ENCODE results near the gene LRRC36. TPM values are rescaled to one million over a fixed set of nuclear protein-coding genes. Genes with fewer than 3 reads are reported as not detected.

LRRC36 gene
- total RNA-seq, 1 experiment from 2014 or later: not detected

- Histone ChIP-seq H3K4me1 (ENCODE audit: low read length) (peaks cover 6% of the 10 kb centered on the region), H3K79me2 (ENCODE audit: low read length) (no peaks in the 10 kb centered on the region), H3K9me3 (ENCODE audit: low read length) (no peaks in the 10 kb centered on the region), H3K36me3 (ENCODE audit: insufficient read depth, low read length) (no peaks in the 10 kb centered on the region), H3K27ac (ENCODE audit: low read length) (no peak overlapping the region), H3K9me2 (replicated peaks; ENCODE audit: insufficient read depth, low read length) (no peaks in the 10 kb centered on the region), H3K9ac (ENCODE audit: low read length) (no peak overlapping the region), H3K4me2 (ENCODE audit: low read depth, low read length, poor library complexity, severe bottlenecking) (no peak overlapping the region), H3K27me3 (ENCODE audit: low read length) (no peaks in the 10 kb centered on the region), H2AFZ (ENCODE audit: low read length) (no peak overlapping the region), H3K4me3 (ENCODE audit: low read length) (no peak overlapping the region), H4K20me1 (ENCODE audit: insufficient read depth, low read depth, low read length) (no peaks in the 10 kb centered on the region)
- DNase-seq: no peak
Measured at GRCh38 chr16:67327743-67328142, 1.1 kb downstream of the LRRC36 start.

- peaks cover 2% of the 10 kb centered on the region; the same call in 1 of the 2 replicates for H3K4me1 ChIP-seq (ENCODE audit: low read length)
- no peaks in the 10 kb centered on the region for H3K79me2 ChIP-seq (ENCODE audit: low read length)
- H3K9me3 ChIP-seq (ENCODE audit: low read length): no peaks in the 10 kb centered on the region
- no peak overlapping the region for H3K4me2 ChIP-seq (ENCODE audit: low read depth, low read length, poor library complexity, severe bottlenecking)
- H3K36me3 ChIP-seq (ENCODE audit: insufficient read depth, low read length): no peaks in the 10 kb centered on the region
- no peak overlapping the region for H3K4me3 ChIP-seq (ENCODE audit: low read length)
- DNase-seq: no peak
- no peaks in the 10 kb centered on the region for H3K9me2 ChIP-seq (replicated peaks; ENCODE audit: insufficient read depth, low read length)
- H3K27ac ChIP-seq (ENCODE audit: low read length): no peak overlapping the region
- H3K27me3 ChIP-seq (ENCODE audit: low read length): no peaks in the 10 kb centered on the region
- H4K20me1 ChIP-seq (ENCODE audit: insufficient read depth, low read depth, low read length): no peaks in the 10 kb centered on the region
- no peak overlapping the region for H2AFZ ChIP-seq (ENCODE audit: low read length)
- no peak overlapping the region for H3K9ac ChIP-seq (ENCODE audit: low read length)
Measured at GRCh38 chr16:67329901-67330300, 3.3 kb downstream of the LRRC36 start.

DNA sequence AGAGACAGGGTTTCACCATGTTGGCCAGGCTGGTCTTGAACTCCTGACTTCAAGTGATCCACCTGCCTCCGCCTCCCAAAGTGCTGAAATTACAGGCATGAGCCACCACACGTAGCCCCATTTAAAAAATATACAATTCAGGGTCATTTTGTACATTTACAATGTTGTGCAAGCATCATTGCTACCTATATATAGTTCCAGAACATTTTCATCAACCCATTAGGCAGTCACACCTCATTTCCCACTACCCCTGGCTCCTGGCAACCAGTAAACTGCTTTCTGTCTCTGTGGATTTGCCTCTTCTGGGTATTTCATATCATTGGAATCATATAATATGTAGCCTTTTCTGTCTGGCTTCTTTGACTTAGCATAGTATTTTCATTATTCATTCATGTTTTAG lies 6.7 kb downstream of the LRRC36 start:
- H3K27me3 ChIP-seq (ENCODE audit: low read length): no peaks in the 10 kb centered on the region
- H3K4me2 ChIP-seq (ENCODE audit: low read depth, low read length, poor library complexity, severe bottlenecking): no peak overlapping the region
- H4K20me1 ChIP-seq (ENCODE audit: insufficient read depth, low read depth, low read length): no peaks in the 10 kb centered on the region
- H3K9me3 ChIP-seq (ENCODE audit: low read length): no peaks in the 10 kb centered on the region
- no peaks in the 10 kb centered on the region for H3K36me3 ChIP-seq (ENCODE audit: insufficient read depth, low read length)
- DNase-seq: no peak
- no peak overlapping the region for H3K9ac ChIP-seq (ENCODE audit: low read length)
- no peaks in the 10 kb centered on the region for H3K9me2 ChIP-seq (replicated peaks; ENCODE audit: insufficient read depth, low read length)
- no peak overlapping the region for H3K4me3 ChIP-seq (ENCODE audit: low read length)
- H3K27ac ChIP-seq (ENCODE audit: low read length): no peak overlapping the region
- no peak overlapping the region for H2AFZ ChIP-seq (ENCODE audit: low read length)
- 0 out of 2 replicates have a peak, but pooled peaks cover 2% of the 10 kb centered on the region for H3K4me1 ChIP-seq (ENCODE audit: low read length)
- H3K79me2 ChIP-seq (ENCODE audit: low read length): no peaks in the 10 kb centered on the region

DNA sequence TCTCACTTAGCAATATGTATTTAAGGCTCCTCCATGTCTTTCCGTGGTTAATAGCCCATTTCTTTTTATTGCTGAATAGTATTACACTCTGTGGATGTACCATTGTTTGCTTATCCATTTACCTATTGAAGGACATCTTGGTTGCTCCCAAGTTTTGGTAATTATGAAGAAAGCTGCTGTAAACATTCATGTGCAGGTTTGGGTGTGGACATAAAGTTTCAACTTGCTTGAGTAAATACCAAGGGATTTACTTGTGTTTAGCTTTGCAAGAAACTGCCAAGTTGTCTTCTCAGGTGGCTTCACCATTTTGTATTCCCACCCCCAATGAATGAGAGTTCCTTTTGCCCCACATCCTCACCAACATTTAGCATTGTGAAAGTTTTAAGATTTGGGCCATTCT lies 9.5 kb downstream of the LRRC36 start:
- Histone ChIP-seq H3K4me2 (ENCODE audit: low read depth, low read length, poor library complexity, severe bottlenecking) (no peak overlapping the region), H3K36me3 (ENCODE audit: insufficient read depth, low read length) (no peaks in the 10 kb centered on the region), H3K79me2 (ENCODE audit: low read length) (no peaks in the 10 kb centered on the region), H4K20me1 (ENCODE audit: insufficient read depth, low read depth, low read length) (no peaks in the 10 kb centered on the region), H3K4me3 (ENCODE audit: low read length) (no peak overlapping the region), H3K27me3 (ENCODE audit: low read length) (no peaks in the 10 kb centered on the region), H3K9me3 (ENCODE audit: low read length) (no peaks in the 10 kb centered on the region), H2AFZ (ENCODE audit: low read length) (no peak overlapping the region), H3K27ac (ENCODE audit: low read length) (no peak overlapping the region), H3K9ac (ENCODE audit: low read length) (no peak overlapping the region), H3K9me2 (replicated peaks; ENCODE audit: insufficient read depth, low read length) (no peaks in the 10 kb centered on the region), H3K4me1 (ENCODE audit: low read length) (0 out of 2 replicates have a peak, but pooled peaks cover 2% of the 10 kb centered on the region)
- DNase-seq: no peak

DNA sequence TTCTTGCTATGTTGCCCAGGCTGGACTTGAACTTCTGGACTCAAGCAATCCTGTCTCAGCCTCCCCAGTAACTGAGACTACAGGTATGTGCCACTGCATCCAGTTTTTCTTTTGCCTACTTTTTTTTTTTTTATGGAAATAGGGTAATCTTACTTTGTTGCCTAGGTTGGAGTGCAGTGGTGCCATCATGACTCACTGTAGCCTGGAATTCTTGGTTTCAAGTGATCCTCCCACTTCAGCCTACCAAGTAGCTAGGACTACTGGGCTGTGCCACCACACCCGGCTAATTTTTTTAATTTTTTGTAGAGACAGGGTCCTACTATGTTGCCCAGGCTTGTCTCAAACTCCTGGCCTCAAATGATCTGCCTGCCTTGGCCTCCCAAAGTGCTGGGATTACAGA lies 10.0 kb downstream of the LRRC36 start:
- Histone ChIP-seq H3K36me3 (ENCODE audit: insufficient read depth, low read length) (no peaks in the 10 kb centered on the region), H3K9me3 (ENCODE audit: low read length) (no peaks in the 10 kb centered on the region), H3K4me2 (ENCODE audit: low read depth, low read length, poor library complexity, severe bottlenecking) (no peak overlapping the region), H3K27ac (ENCODE audit: low read length) (no peak overlapping the region), H4K20me1 (ENCODE audit: insufficient read depth, low read depth, low read length) (no peaks in the 10 kb centered on the region), H3K27me3 (ENCODE audit: low read length) (no peaks in the 10 kb centered on the region), H3K9ac (ENCODE audit: low read length) (no peak overlapping the region), H2AFZ (ENCODE audit: low read length) (no peak overlapping the region), H3K9me2 (replicated peaks; ENCODE audit: insufficient read depth, low read length) (no peaks in the 10 kb centered on the region), H3K79me2 (ENCODE audit: low read length) (no peaks in the 10 kb centered on the region), H3K4me3 (ENCODE audit: low read length) (no peak overlapping the region), H3K4me1 (ENCODE audit: low read length) (0 out of 2 replicates have a peak, but pooled peaks cover 2% of the 10 kb centered on the region)
- no peak for DNase-seq

GRCh38 chr16:67339453-67339852 lies 12.8 kb downstream of the LRRC36 start:
- peak; percentile 52 for DNase-seq
- H3K9me3 ChIP-seq (ENCODE audit: low read length): no peaks in the 10 kb centered on the region
- H3K4me3 ChIP-seq (ENCODE audit: low read length): no peak overlapping the region
- no peaks in the 10 kb centered on the region for H3K9me2 ChIP-seq (replicated peaks; ENCODE audit: insufficient read depth, low read length)
- H3K9ac ChIP-seq (ENCODE audit: low read length): no peak overlapping the region
- H4K20me1 ChIP-seq (ENCODE audit: insufficient read depth, low read depth, low read length): no peaks in the 10 kb centered on the region
- H3K36me3 ChIP-seq (ENCODE audit: insufficient read depth, low read length): no peaks in the 10 kb centered on the region
- H3K27me3 ChIP-seq (ENCODE audit: low read length): no peaks in the 10 kb centered on the region
- H2AFZ ChIP-seq (ENCODE audit: low read length): no peak overlapping the region
- no peak overlapping the region for H3K4me2 ChIP-seq (ENCODE audit: low read depth, low read length, poor library complexity, severe bottlenecking)
- no peaks in the 10 kb centered on the region for H3K4me1 ChIP-seq (ENCODE audit: low read length)
- H3K79me2 ChIP-seq (ENCODE audit: low read length): no peaks in the 10 kb centered on the region
- no peak overlapping the region for H3K27ac ChIP-seq (ENCODE audit: low read length)

DNA sequence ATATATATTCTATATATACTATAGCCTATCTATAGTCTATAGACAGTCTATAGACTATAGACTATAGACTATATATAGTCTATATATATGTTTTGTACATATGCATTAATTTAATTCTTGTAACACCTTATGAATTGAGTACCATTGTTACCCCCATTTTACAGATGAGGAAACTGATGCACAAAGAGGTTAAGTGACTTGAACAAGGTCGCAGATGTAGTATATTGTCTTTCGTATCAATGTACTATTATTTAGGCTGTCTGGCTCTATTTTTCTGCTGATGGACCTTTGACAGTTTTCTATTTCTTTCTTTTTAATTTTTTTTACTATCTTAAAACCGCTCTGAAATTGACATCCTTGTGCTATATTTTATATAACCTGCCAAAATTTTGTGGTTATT lies 14.6 kb downstream of the LRRC36 start:
- Histone ChIP-seq H3K27ac (ENCODE audit: low read length) (no peak overlapping the region), H3K27me3 (ENCODE audit: low read length) (no peaks in the 10 kb centered on the region), H3K9me3 (ENCODE audit: low read length) (no peaks in the 10 kb centered on the region), H3K9me2 (replicated peaks; ENCODE audit: insufficient read depth, low read length) (no peaks in the 10 kb centered on the region), H3K9ac (ENCODE audit: low read length) (no peak overlapping the region), H3K4me3 (ENCODE audit: low read length) (no peak overlapping the region), H3K4me2 (ENCODE audit: low read depth, low read length, poor library complexity, severe bottlenecking) (no peak overlapping the region), H3K79me2 (ENCODE audit: low read length) (no peaks in the 10 kb centered on the region), H4K20me1 (ENCODE audit: insufficient read depth, low read depth, low read length) (no peaks in the 10 kb centered on the region), H2AFZ (ENCODE audit: low read length) (no peak overlapping the region), H3K36me3 (ENCODE audit: insufficient read depth, low read length) (no peaks in the 10 kb centered on the region), H3K4me1 (ENCODE audit: low read length) (no peaks in the 10 kb centered on the region)
- no peak for DNase-seq

DNA sequence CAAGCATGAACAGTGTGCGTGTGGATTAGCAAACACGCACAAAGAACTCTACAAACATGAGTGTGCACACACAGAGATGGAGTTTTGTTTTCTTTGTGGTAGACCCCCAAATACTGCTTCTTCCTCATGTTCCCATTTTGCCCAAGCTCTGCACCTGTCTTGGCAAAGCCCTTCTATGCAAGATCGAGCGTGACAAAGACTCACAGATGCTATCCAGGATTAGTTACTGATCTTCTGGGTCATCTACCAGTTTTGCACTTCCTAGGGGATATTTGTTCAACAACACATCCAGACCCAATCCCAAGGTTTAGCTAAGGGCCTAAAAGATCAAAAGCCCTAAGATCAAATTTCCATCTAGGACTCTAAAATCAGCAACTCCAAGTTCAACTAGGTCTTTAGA lies 16.0 kb downstream of the LRRC36 start:
- Histone ChIP-seq H3K9me2 (replicated peaks; ENCODE audit: insufficient read depth, low read length) (no peaks in the 10 kb centered on the region), H3K9me3 (ENCODE audit: low read length) (no peaks in the 10 kb centered on the region), H3K9ac (ENCODE audit: low read length) (no peak overlapping the region), H4K20me1 (ENCODE audit: insufficient read depth, low read depth, low read length) (no peaks in the 10 kb centered on the region), H3K4me2 (ENCODE audit: low read depth, low read length, poor library complexity, severe bottlenecking) (no peak overlapping the region), H2AFZ (ENCODE audit: low read length) (no peak overlapping the region), H3K27ac (ENCODE audit: low read length) (no peak overlapping the region), H3K27me3 (ENCODE audit: low read length) (no peaks in the 10 kb centered on the region), H3K79me2 (ENCODE audit: low read length) (no peaks in the 10 kb centered on the region), H3K4me1 (ENCODE audit: low read length) (no peaks in the 10 kb centered on the region), H3K4me3 (ENCODE audit: low read length) (no peak overlapping the region), H3K36me3 (ENCODE audit: insufficient read depth, low read length) (no peaks in the 10 kb centered on the region)
- no peak for DNase-seq

DNA sequence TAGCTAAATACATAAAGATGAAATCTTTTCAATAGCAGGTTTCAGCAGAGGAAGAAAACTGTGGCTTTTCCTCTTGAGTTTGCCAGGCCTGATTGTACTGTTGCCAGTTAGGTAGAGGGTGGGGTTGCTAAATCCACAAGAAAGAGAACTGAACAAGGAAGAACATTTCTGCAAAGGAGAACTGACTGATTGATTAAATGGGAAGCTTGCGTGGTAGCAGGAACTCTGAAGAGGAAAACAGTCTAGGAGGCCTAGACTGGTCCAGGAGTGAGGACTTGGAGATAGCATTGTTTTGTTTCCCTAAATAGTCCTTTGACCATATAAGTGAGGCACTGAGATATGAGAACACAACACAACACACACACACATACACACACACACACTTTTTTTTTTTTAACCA lies 18.8 kb downstream of the LRRC36 start:
- H3K27me3 ChIP-seq (ENCODE audit: low read length): no peaks in the 10 kb centered on the region
- H3K27ac ChIP-seq (ENCODE audit: low read length): no peak overlapping the region
- no peaks in the 10 kb centered on the region for H3K4me1 ChIP-seq (ENCODE audit: low read length)
- H3K9ac ChIP-seq (ENCODE audit: low read length): no peak overlapping the region
- no peaks in the 10 kb centered on the region for H4K20me1 ChIP-seq (ENCODE audit: insufficient read depth, low read depth, low read length)
- H3K9me3 ChIP-seq (ENCODE audit: low read length): no peaks in the 10 kb centered on the region
- no peaks in the 10 kb centered on the region for H3K79me2 ChIP-seq (ENCODE audit: low read length)
- no peaks in the 10 kb centered on the region for H3K9me2 ChIP-seq (replicated peaks; ENCODE audit: insufficient read depth, low read length)
- H3K36me3 ChIP-seq (ENCODE audit: insufficient read depth, low read length): no peaks in the 10 kb centered on the region
- H3K4me2 ChIP-seq (ENCODE audit: low read depth, low read length, poor library complexity, severe bottlenecking): no peak overlapping the region
- no peak overlapping the region for H3K4me3 ChIP-seq (ENCODE audit: low read length)
- H2AFZ ChIP-seq (ENCODE audit: low read length): no peak overlapping the region
- DNase-seq: no peak
